NK-92 treated with Interleukin-12 subunit alpha and Interleukin-12 subunit beta, amount 100 ng/mL, for 24 hours (cell line): ENCODE measurements around the gene PRKN.
"Not testable (repeated sequence)": the region's sequence is repeated elsewhere in the genome, so short reads cannot be mapped to it uniquely, and the experiment has no call there.

Source experiments
- DNase-seq: peaks from one replicate; lab custom pipeline; 2025; lab: John Stamatoyannopoulos, UW

PRKN gene

GRCh38 chr6:162450358-162450757 lies 277.2 kb downstream of the PRKN start:
- DNase-seq, result no peak

DNA sequence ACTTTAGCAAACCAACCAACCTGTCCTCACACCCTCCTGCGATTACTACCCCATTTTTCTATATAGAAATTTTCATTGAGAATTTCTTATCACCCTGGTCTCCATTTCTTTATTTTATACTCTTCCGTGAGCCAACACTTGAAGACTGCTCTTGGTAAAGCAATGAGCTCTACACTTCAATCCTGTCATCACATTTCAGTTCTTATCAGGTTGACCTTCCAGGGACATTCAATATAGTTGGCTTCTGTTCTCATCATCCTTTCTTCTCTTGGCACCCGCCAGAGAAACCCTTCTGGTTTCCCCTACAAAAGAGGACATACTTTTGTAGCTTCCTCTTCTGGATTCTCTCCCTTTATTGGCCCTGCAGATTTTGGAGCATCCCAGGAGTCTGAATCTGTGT lies 279.3 kb downstream of the PRKN start:
- DNase-seq, result no peak

- DNase-seq, result no peak
These were observed 284.5 kb downstream of the PRKN start for GRCh38 chr6:162443101-162443500.

DNA sequence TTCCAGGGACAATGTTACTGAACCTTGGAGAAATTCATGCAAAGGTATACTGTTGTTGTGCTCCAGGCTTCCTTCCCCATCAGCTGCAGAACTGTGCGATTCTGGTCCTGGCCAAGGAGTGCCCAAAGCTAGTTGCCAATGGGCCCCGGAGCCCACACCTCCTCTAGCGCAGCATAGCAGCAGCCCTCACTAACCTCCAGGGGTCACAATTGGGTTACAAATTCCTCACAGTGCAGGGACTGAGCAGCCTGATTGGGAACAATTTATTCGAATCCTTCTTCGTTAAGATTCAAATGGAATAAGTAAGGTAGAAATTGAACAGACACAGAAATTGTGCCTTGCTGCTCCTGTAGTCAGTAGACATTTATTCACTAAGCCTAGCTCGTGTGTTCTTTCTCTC lies 284.9 kb downstream of the PRKN start:
- DNase-seq, result no peak

GRCh38 chr6:162441991-162442390 lies 285.6 kb downstream of the PRKN start:
- no peak for DNase-seq

GRCh38 chr6:162438980-162439379 lies 288.6 kb downstream of the PRKN start:
- DNase-seq, result no peak

GRCh38 chr6:162435071-162435470 lies 292.5 kb downstream of the PRKN start:
- no peak for DNase-seq

- no peak for DNase-seq
These were observed 306.6 kb downstream of the PRKN start for GRCh38 chr6:162421004-162421403.

GRCh38 chr6:162416831-162417537 lies 310.6 kb downstream of the PRKN start:
- DNase-seq, result no peak

DNA sequence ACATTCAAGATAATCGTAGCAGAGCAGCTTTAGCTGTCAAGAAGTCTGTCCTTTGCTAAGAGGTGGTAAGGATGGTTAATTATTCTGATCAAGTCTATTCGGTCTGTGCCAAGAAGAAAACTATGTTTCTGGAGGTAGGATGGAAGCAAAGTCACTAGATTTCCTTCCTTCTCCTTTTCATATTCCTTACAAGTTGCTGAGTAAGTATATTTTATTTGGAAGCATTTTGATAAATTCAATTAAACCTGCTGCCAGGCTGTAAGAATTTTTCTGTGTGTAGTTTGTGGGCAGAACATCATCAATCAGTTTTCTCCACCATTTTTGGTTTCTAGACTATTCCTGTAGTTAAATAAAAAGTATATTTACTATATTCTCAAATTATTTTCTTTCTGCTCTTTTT lies 311.3 kb downstream of the PRKN start:
- no peak for DNase-seq

DNA sequence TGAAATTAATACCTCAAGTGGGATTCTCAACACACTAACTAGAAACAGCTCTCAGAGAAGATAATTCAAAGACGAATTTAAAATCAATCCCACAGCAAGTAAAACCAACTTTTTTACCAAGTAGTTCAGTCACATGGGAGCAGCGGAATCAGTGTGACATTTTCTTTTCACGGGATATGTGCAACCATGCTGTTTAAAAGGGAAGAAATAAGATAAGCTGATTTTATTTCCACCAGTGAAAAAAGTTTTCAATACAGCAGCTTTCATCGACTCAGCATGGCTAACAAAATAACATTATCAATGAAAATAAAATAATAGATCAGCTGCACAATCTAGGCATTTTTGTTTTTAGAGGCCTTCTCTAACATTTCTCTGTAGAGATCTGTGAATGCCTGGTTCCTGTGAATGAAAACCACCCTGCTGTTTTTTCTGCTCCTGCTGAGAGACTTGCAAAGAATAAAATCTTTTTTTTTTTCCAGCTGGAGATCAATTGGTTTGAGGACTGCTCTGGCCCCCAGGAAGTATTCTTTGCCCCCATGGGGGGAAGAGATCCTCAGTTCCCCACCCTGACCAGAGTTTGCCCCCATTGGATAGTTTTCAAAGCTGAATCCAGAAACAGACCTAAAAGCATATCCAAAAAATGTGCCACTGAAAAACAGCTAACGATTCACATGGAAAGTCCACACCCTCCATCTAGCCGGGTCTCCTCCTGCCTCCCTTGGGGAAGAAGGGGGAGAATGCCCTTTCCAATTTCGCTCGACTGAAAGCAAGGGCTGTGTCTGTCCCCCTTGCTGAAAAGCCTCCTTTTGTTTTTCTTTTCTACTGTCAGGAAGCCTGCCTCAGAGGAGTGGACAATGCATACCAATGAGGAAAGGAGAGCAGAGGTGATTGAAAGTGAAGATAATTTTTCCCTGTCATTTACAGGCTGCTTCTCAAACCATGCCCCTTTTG lies 317.6 kb downstream of the PRKN start:
- no peak for DNase-seq

GRCh38 chr6:162408826-162409535 lies 318.6 kb downstream of the PRKN start:
- no peak for DNase-seq

DNA sequence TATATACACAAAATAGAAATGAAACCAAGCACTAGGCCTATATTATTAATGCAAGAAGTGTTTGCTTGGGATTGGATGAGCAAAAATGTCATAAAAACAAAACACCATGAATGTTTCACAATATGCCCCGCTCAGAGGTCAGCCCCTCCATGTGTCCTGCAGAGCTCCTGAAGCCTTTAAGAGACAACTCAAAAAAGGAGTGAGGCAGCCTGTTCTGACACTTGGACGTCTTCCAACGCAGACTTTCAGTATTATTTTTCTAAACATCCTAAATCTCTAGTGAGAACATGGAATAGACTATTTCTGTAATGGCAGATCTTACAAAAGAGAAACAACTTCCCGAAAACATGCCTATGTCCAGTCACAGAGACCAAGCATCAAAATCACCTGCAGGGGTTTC lies 322.6 kb downstream of the PRKN start:
- no peak for DNase-seq

DNA sequence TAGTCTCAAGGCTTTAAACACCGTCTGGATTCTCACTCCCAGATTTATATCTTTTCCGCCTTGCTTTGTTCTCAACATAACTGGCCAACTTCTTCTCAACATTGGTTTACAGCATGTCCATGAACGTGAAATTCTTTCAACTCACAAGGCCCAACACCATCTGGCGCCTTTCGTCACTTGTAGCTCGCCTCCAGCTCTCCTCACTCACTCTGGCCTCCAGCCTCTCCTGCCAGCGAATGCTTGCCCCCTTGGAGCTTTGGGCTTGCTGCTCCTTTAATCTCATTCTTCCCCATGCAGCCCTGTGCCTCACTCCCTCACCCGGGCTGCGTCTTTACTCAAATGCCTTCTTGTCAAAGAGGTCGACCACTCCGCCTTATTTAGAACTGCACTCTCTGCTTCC lies 324.5 kb downstream of the PRKN start:
- no peak for DNase-seq

DNA sequence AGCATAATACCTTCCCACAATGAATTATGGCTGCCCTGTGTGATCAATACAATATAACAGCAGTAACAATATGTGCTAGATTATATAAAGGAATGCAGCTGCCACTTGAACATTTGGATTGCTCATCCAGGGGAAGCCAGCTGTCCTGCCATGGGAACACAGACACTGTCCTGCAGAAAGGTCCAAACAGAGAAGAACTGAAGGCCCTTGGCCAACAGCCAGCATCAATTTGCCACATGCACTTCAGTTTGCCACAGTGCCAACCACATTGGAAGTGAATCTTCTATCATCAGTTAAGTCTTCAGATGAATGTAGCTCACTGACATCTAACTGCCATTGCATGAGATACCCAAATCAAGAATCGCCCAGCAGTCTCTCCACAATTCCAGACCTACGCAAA lies 332.4 kb downstream of the PRKN start:
- DNase-seq, result no peak

DNA sequence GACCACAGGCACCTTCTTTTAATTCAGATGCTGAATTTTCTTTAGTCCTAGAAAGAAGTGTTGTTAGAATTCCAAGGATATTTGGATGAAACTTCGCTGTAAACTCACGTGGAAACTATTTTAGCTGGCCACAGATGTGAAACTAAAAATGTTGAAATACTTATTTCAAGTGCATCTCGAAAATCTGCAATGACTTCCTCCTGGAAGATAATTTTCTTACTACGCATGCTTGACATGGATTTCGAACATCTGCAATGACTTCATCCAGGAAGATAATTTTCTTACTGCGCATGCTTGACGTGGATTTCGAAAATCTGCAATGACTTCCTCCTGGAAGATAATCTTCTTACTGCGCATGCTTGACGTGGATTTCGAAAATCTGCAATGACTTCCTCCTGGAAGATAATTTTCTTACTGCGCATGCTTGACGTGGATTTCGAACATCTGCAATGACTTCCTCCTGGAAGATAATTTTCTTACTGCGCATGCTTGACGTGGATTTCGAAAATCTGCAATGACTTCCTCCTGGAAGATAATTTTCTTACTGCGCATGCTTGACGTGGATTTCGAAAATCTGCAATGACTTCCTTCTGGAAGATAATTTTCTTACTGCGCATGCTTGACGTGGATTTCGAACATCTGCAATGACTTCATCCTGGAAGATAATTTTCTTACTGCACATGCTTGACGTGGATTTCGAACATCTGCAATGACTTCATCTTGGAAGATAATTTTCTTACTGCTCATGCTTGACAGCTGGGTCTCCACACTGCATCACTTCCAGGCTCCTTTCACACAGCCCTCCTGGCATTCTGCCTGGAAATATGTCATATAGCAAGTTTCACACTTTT lies 336.4 kb downstream of the PRKN start:
- DNase-seq, result not testable (repeated sequence)

GRCh38 chr6:162389343-162390085 lies 338.1 kb downstream of the PRKN start:
- DNase-seq, result no peak

DNA sequence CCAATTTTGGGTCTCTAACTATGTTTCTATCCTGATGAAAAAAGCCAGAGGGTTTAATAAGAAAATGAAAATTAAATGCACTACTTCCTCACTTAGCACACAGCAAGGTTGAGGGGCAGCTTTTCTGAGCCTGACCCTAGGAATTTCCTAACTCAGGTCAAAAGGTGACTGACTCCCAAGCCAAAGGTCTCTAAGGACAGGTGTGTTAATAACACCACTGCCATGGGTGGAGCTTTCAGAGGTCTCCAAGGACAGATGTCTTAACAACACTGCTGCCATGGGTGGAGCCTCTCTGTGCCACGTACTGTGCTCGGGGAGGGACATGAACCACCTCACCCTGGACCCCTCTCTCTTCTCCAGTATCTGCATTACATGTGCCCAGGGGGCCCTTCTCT lies 339.2 kb downstream of the PRKN start:
- DNase-seq, result no peak

DNA sequence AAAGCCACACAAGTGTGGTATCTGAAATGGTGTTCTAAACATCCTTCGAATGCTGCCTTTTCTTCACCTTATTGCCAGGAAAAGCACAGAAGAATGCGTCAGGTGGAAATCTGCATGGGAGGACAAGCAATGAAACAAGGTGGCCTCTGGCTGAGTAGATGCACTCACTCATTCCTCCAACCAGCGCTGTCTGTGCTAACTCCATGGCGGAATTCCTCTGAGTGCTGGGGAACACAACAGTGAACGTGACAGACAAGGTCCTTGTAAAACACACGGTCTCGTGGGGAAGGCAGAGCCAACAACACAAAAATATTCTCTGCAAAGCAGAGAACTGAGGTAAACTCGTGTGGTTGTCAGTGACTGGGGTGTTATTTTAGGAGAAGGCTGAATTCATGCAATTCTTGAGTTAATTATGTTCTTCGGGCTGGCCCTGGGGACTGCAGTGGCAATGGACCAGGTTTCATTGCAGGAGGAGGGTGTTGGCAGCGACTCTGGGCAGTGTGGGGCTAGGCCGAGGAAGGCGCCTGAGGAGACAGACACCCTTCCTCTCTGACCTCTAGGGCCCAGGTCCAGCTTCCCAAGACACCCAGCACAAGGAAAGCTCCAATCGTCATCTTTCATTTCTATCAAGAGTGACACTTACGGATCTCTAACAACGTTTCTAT lies 339.7 kb downstream of the PRKN start:
- no peak for DNase-seq

DNA sequence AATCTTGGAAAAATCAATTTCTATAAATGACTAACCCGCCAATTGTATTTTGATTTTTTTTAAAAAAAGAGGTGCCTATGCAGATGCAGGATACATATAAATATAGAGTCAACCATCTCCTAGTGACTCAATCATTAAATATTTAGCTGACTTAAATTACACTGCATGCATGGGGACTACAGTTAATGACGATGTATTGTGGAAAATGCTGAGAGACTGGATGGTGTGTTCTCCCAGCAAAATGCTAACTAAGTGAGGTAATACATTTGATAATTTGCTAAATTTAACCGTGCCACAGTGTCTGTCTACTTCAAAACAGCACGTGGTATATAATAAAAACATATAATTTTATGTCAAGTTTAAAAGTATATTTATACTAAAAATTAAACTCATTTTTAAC lies 341.6 kb downstream of the PRKN start:
- DNase-seq, result no peak
